A673 (cell line): ENCODE data around the gene MAN1C1.

ENCODE experiments used
- CTCF ChIP-seq: fragments of 300-800, 200-600 bp; sonication (generic); conservative IDR thresholded peaks from 2 replicates; pipeline ENCODE4 v1.5.1; 2017; ENCODE audit warnings: low read depth, mild to moderate bottlenecking, antibody characterized with exemption, low read length, moderate library complexity, mixed read lengths
- EZH2 ChIP-seq: fragments of 200-600 bp; sonication (generic); IDR thresholded peaks from 2 replicates; pipeline ENCODE4 v1.6.1; 2017; ENCODE audit warnings: borderline replicate concordance, low read depth, mild to moderate bottlenecking, mixed read lengths, antibody characterized with exemption, low read length; ENCODE audit not compliant: poor library complexity, severe bottlenecking

- TF ChIP-seq EZH2, result no peak
- TF ChIP-seq CTCF, result no peak
These were observed 189.3 kb downstream of the MAN1C1 start for GRCh38 chr1:25805863-25806225.
